ENCODE results near the gene DUSP1.

DNA sequence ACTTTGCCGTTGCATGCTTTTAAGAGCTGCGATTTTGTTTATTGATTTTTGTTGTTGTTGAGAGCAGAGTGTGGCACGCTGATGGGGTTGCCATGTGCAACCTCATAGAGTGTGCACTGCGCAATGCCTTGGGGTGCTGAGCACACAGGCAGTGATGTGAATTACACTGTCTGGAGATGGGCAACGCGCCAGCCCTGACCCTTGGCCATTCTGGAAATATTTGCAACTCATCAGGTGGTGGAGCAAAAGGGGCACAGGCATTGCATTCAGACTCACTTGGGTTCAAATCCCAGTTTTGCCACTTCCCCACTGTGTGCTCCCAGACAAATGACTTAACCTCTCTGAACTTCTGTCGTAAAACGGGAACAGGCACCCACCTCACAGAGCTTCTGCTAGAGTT lies 25.6 kb downstream of the DUSP1 start:
- no peak for TF ChIP-seq BACH2 (CRISPR knock-in tag; IDR thresholded peaks at IDR 0.05; ENCODE audit: borderline replicate concordance)
- no peak for TF ChIP-seq TOX (CRISPR knock-in tag; IDR thresholded peaks at IDR 0.05; ENCODE audit: borderline replicate concordance)
- TF ChIP-seq ZNF8 (CRISPR knock-in tag; IDR thresholded peaks at IDR 0.05), result no peak
- TF ChIP-seq POU6F1 (CRISPR knock-in tag; IDR thresholded peaks at IDR 0.05; ENCODE audit: borderline replicate concordance, low read depth), result no peak
- TF ChIP-seq RARB (CRISPR knock-in tag; IDR thresholded peaks at IDR 0.05), result no peak
- TF ChIP-seq ARNTL (CRISPR knock-in tag; IDR thresholded peaks at IDR 0.05; ENCODE audit: borderline replicate concordance, low read depth), result no peak
- TF ChIP-seq, protein P1, sequence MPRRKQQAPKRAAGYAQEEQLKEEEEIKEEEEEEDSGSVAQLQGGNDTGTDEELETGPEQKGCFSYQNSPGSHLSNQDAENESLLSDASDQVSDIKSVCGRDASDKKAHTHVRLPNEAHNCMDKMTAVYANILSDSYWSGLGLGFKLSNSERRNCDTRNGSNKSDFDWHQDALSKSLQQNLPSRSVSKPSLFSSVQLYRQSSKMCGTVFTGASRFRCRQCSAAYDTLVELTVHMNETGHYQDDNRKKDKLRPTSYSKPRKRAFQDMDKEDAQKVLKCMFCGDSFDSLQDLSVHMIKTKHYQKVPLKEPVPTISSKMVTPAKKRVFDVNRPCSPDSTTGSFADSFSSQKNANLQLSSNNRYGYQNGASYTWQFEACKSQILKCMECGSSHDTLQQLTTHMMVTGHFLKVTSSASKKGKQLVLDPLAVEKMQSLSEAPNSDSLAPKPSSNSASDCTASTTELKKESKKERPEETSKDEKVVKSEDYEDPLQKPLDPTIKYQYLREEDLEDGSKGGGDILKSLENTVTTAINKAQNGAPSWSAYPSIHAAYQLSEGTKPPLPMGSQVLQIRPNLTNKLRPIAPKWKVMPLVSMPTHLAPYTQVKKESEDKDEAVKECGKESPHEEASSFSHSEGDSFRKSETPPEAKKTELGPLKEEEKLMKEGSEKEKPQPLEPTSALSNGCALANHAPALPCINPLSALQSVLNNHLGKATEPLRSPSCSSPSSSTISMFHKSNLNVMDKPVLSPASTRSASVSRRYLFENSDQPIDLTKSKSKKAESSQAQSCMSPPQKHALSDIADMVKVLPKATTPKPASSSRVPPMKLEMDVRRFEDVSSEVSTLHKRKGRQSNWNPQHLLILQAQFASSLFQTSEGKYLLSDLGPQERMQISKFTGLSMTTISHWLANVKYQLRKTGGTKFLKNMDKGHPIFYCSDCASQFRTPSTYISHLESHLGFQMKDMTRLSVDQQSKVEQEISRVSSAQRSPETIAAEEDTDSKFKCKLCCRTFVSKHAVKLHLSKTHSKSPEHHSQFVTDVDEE (CRISPR knock-in tag; IDR thresholded peaks at IDR 0.05), result no peak

Measured in SK-N-SH treated with all-trans-retinoic acid at 6 μM for 48 hours (cell line).